ENCODE measurements around the gene KIRREL3.

KIRREL3 gene

GRCh38 chr11:126683766-126684728 lies 316.5 kb downstream of the KIRREL3 start:
- no peaks in the 10 kb centered on the region for H3K9me3 ChIP-seq (ENCODE audit: insufficient read depth, low read depth, low read length)
- no peak overlapping the region for H3K9ac ChIP-seq (ENCODE audit: low read depth, low read length)
- 94% methylated on average over 19 of the region's 19 CpGs for WGBS
- H3K36me3 ChIP-seq (ENCODE audit: insufficient read depth, low read length) = no peaks in the 10 kb centered on the region
- no peak overlapping the region for H3K27ac ChIP-seq (ENCODE audit: low read depth, low read length)
- H3K4me3 ChIP-seq (ENCODE audit: low read length) = no peak overlapping the region
- H3K27me3 ChIP-seq (ENCODE audit: insufficient read depth, low read length) = no peaks in the 10 kb centered on the region
- H3K4me1 ChIP-seq (ENCODE audit: insufficient read depth, low read length) = peaks cover 6% of the 10 kb centered on the region; the same call in 1 of the 2 replicates

- 93% methylated on average over 8 of the region's 8 CpGs for WGBS
- Histone ChIP-seq H3K27me3 (ENCODE audit: insufficient read depth, low read length) (no peaks in the 10 kb centered on the region), H3K9me3 (ENCODE audit: insufficient read depth, low read depth, low read length) (no peaks in the 10 kb centered on the region), H3K9ac (ENCODE audit: low read depth, low read length) (no peak overlapping the region), H3K36me3 (ENCODE audit: insufficient read depth, low read length) (no peaks in the 10 kb centered on the region), H3K27ac (ENCODE audit: low read depth, low read length) (no peak overlapping the region), H3K4me1 (ENCODE audit: insufficient read depth, low read length) (peaks cover 6% of the 10 kb centered on the region; the same call in 1 of the 2 replicates), H3K4me3 (ENCODE audit: low read length) (no peak overlapping the region)
These were observed 318.0 kb downstream of the KIRREL3 start for GRCh38 chr11:126682590-126682989.

- no peak overlapping the region for H3K9ac ChIP-seq (ENCODE audit: low read depth, low read length)
- no peak overlapping the region for H3K27ac ChIP-seq (ENCODE audit: low read depth, low read length)
- no peaks in the 10 kb centered on the region for H3K36me3 ChIP-seq (ENCODE audit: insufficient read depth, low read length)
- peaks cover 6% of the 10 kb centered on the region; the same call in 1 of the 2 replicates for H3K4me1 ChIP-seq (ENCODE audit: insufficient read depth, low read length)
- no peaks in the 10 kb centered on the region for H3K9me3 ChIP-seq (ENCODE audit: insufficient read depth, low read depth, low read length)
- no peaks in the 10 kb centered on the region for H3K27me3 ChIP-seq (ENCODE audit: insufficient read depth, low read length)
- H3K4me3 ChIP-seq (ENCODE audit: low read length) = no peak overlapping the region
- WGBS = 87% methylated on average over 2 of the region's 3 CpGs
These were observed 319.9 kb downstream of the KIRREL3 start for GRCh38 chr11:126680700-126681099.

GRCh38 chr11:126680131-126680530 lies 320.4 kb downstream of the KIRREL3 start:
- Histone ChIP-seq H3K4me3 (ENCODE audit: low read length) (no peak overlapping the region), H3K36me3 (ENCODE audit: insufficient read depth, low read length) (no peaks in the 10 kb centered on the region), H3K4me1 (ENCODE audit: insufficient read depth, low read length) (peaks cover 6% of the 10 kb centered on the region; the same call in 1 of the 2 replicates), H3K27me3 (ENCODE audit: insufficient read depth, low read length) (no peaks in the 10 kb centered on the region), H3K27ac (ENCODE audit: low read depth, low read length) (no peak overlapping the region), H3K9ac (ENCODE audit: low read depth, low read length) (no peak overlapping the region), H3K9me3 (ENCODE audit: insufficient read depth, low read depth, low read length) (no peaks in the 10 kb centered on the region)
- 81% methylated on average over 2 of the region's 4 CpGs for WGBS

GRCh38 chr11:126679033-126679432 lies 321.5 kb downstream of the KIRREL3 start:
- no peak overlapping the region for H3K9ac ChIP-seq (ENCODE audit: low read depth, low read length)
- no peaks in the 10 kb centered on the region for H3K9me3 ChIP-seq (ENCODE audit: insufficient read depth, low read depth, low read length)
- no peak overlapping the region for H3K27ac ChIP-seq (ENCODE audit: low read depth, low read length)
- no peaks in the 10 kb centered on the region for H3K27me3 ChIP-seq (ENCODE audit: insufficient read depth, low read length)
- WGBS = 86% methylated on average over 2 of the region's 2 CpGs
- H3K4me3 ChIP-seq (ENCODE audit: low read length) = no peak overlapping the region
- no peaks in the 10 kb centered on the region for H3K36me3 ChIP-seq (ENCODE audit: insufficient read depth, low read length)
- 0 out of 2 replicates have a peak, but pooled peaks cover under 1% of the 10 kb centered on the region for H3K4me1 ChIP-seq (ENCODE audit: insufficient read depth, low read length)

- no peak overlapping the region for H3K27ac ChIP-seq (ENCODE audit: low read depth, low read length)
- WGBS = 94% methylated on average over 9 of the region's 9 CpGs
- H3K4me3 ChIP-seq (ENCODE audit: low read length) = no peak overlapping the region
- no peaks in the 10 kb centered on the region for H3K4me1 ChIP-seq (ENCODE audit: insufficient read depth, low read length)
- no peaks in the 10 kb centered on the region for H3K27me3 ChIP-seq (ENCODE audit: insufficient read depth, low read length)
- H3K36me3 ChIP-seq (ENCODE audit: insufficient read depth, low read length) = no peaks in the 10 kb centered on the region
- H3K9me3 ChIP-seq (ENCODE audit: insufficient read depth, low read depth, low read length) = no peaks in the 10 kb centered on the region
- H3K9ac ChIP-seq (ENCODE audit: low read depth, low read length) = no peak overlapping the region
These were observed 324.0 kb downstream of the KIRREL3 start for GRCh38 chr11:126676536-126676935.

GRCh38 chr11:126673319-126673718 lies 327.3 kb downstream of the KIRREL3 start:
- no peak overlapping the region for H3K9ac ChIP-seq (ENCODE audit: low read depth, low read length)
- no peaks in the 10 kb centered on the region for H3K36me3 ChIP-seq (ENCODE audit: insufficient read depth, low read length)
- no peaks in the 10 kb centered on the region for H3K27me3 ChIP-seq (ENCODE audit: insufficient read depth, low read length)
- H3K4me3 ChIP-seq (ENCODE audit: low read length) = no peak overlapping the region
- H3K27ac ChIP-seq (ENCODE audit: low read depth, low read length) = no peak overlapping the region
- no peaks in the 10 kb centered on the region for H3K9me3 ChIP-seq (ENCODE audit: insufficient read depth, low read depth, low read length)
- WGBS = 87% methylated on average over 1 of the region's 1 CpG
- no peaks in the 10 kb centered on the region for H3K4me1 ChIP-seq (ENCODE audit: insufficient read depth, low read length)

GRCh38 chr11:126669416-126669815 lies 331.2 kb downstream of the KIRREL3 start:
- no peak overlapping the region for H3K9ac ChIP-seq (ENCODE audit: low read depth, low read length)
- 69% methylated on average over 5 of the region's 5 CpGs for WGBS
- no peaks in the 10 kb centered on the region for H3K4me1 ChIP-seq (ENCODE audit: insufficient read depth, low read length)
- H3K9me3 ChIP-seq (ENCODE audit: insufficient read depth, low read depth, low read length) = no peaks in the 10 kb centered on the region
- no peaks in the 10 kb centered on the region for H3K36me3 ChIP-seq (ENCODE audit: insufficient read depth, low read length)
- no peak overlapping the region for H3K4me3 ChIP-seq (ENCODE audit: low read length)
- H3K27ac ChIP-seq (ENCODE audit: low read depth, low read length) = no peak overlapping the region
- H3K27me3 ChIP-seq (ENCODE audit: insufficient read depth, low read length) = no peaks in the 10 kb centered on the region

GRCh38 chr11:126664643-126665042 lies 335.9 kb downstream of the KIRREL3 start:
- Histone ChIP-seq H3K36me3 (ENCODE audit: insufficient read depth, low read length) (no peaks in the 10 kb centered on the region), H3K4me3 (ENCODE audit: low read length) (no peak overlapping the region), H3K4me1 (ENCODE audit: insufficient read depth, low read length) (peaks cover 9% of the 10 kb centered on the region; the same call in 1 of the 2 replicates), H3K27me3 (ENCODE audit: insufficient read depth, low read length) (peaks cover 18% of the 10 kb centered on the region), H3K9me3 (ENCODE audit: insufficient read depth, low read depth, low read length) (no peaks in the 10 kb centered on the region), H3K27ac (ENCODE audit: low read depth, low read length) (no peak overlapping the region), H3K9ac (ENCODE audit: low read depth, low read length) (no peak overlapping the region)
- 97% methylated on average over 2 of the region's 2 CpGs for WGBS

GRCh38 chr11:126663749-126664592 lies 336.6 kb downstream of the KIRREL3 start:
- Histone ChIP-seq H3K9me3 (ENCODE audit: insufficient read depth, low read depth, low read length) (no peaks in the 10 kb centered on the region), H3K4me1 (ENCODE audit: insufficient read depth, low read length) (peaks cover 9% of the 10 kb centered on the region; the same call in 1 of the 2 replicates), H3K9ac (ENCODE audit: low read depth, low read length) (no peak overlapping the region), H3K4me3 (ENCODE audit: low read length) (no peak overlapping the region), H3K36me3 (ENCODE audit: insufficient read depth, low read length) (no peaks in the 10 kb centered on the region), H3K27me3 (ENCODE audit: insufficient read depth, low read length) (peaks cover 18% of the 10 kb centered on the region), H3K27ac (ENCODE audit: low read depth, low read length) (no peak overlapping the region)
- WGBS = 89% methylated on average over 3 of the region's 3 CpGs
